HG03439 (cell line): ENCODE results near the gene CNTNAP2.

Experiments
- ATAC-seq: cut with Tn5 transposase; IDR thresholded peaks from one replicate; pipeline ENCODE4 v1.9.1; 2021; ENCODE audit warnings: mild to moderate bottlenecking, moderate library complexity; ENCODE audit not compliant: unreplicated experiment

Gene CNTNAP2

DNA sequence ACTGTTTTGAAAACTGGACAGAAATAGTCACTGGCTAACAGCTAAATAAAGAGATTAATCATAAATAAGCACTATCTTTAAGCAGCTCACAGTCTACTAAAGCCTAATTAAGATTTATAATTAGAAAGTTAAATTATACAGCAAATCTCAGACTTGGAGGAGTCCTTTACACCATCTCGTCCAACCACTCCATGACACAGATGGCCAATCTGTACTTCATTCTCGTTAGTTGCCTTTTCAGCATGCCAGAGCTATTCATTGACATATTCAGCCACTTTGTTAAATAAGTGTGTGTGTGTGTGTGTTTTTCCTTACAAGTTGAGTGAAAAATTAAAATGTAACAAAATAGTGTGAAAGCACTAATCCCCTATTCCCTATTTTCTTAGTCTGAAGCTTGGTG is 1066.7 kb downstream of the CNTNAP2 start:
- ATAC-seq = no peak

DNA sequence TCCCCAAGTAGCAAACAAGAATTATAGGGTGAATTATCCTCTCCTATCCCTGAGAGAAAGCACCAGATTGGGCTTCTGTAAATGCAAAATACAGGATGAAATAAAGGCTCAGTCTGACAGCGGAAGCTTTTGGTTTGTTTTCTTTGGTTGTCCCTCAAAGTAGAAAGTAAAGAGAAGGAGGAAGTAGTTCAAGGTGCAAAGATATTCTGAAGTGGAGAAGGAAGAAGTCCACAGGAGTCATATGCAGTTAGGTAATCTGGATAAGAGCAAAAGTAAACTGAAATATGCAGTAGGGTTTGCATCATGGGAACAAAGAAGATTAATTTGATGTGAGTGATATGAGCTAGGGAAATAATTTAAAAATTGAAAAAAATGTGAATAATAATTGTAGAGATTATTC is 1071.9 kb downstream of the CNTNAP2 start:
- ATAC-seq = no peak

DNA sequence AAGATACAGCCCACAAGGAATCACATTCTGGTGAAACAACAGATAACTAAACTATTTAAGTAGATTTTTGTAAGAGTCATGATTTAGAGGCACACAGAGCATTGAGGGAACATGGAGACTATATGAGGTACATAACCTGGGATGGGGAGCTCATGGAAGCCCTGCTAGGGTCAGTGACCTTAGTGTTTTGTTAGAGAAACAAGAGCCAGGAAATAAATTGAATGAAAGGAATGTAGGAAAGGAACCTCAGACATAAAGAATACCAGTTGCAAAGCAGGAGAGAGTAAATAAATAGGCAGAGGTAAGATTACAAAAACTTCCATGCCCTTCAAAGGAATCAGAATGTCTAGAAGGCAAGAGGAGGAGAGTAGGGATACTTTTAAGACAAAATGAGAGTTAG is 1076.9 kb downstream of the CNTNAP2 start:
- no peak for ATAC-seq

DNA sequence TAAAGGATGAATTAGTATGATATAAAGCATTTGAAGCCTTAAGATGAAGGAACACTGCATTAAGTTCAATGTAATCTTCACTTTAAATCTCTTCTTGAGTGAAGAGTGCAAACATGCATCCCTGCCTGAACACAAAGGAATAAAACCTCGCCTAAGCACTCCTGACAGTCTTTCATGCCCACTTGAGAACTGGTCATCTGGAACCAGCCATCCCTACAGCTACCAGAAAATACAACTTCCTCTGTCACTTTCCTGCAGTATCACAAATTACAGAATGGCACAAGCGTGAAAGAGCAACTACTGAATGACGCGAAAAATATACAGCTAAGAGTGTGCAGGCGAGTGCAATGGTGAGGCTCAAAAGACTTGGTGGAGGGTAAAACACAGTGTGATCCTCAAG is 1079.9 kb downstream of the CNTNAP2 start:
- ATAC-seq = no peak

DNA sequence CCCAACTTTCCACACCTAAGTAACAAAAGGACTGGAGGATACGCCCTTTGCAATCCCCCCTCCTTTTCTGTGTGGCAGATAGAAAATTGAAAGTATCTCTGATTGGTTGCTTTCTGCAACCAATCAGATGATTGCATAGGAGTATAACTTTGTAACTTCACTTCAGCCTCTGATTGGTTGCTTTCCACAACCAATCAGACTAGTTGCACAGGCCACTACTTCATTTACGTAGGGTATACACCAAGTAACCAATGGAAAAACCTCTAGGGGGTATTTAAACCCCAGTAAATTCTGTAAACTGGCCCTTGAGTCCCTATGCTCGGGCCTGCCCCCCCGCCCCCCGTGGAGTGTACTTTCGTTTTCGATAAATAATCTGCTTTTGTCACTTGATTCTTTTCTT is 1080.4 kb downstream of the CNTNAP2 start:
- no peak for ATAC-seq

DNA sequence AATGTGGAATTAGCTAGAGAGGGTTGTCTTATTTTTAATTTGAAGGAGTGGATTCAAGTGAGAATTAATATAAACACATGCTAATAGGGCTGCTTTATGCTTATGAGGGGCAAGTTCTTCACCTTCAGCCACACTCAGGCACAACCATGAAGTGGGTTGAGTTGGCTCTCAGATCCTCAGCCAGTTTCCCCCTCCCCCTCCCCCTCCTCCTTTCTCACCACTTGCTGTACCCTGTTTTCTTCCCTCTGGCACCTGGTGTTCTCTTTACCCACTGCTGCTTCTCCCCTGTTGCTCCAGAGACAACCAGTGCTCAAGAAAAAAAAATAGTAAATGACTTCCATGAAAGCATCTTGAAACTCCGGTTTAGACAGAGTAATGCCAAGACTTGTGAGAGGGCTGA is 1083.3 kb downstream of the CNTNAP2 start:
- no peak for ATAC-seq

DNA sequence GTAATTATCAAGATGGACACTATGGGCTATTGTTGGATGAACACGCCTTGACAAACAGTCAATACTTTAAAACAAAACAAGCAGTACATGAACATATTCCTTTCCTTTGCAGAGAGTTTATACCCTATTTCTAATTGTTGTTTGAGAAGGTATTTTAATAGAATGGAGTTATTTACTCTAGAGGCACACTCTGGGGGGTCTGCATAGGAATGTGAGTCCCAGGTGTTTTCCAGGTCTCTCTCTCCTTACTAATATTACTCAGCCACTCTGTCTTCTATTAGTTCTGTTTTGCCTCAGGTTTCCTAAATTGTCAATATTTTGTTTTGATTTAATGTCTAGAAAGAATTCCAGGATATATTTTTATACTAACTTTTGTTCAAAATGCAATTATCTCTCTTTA is 1091.4 kb downstream of the CNTNAP2 start:
- ATAC-seq = no peak

DNA sequence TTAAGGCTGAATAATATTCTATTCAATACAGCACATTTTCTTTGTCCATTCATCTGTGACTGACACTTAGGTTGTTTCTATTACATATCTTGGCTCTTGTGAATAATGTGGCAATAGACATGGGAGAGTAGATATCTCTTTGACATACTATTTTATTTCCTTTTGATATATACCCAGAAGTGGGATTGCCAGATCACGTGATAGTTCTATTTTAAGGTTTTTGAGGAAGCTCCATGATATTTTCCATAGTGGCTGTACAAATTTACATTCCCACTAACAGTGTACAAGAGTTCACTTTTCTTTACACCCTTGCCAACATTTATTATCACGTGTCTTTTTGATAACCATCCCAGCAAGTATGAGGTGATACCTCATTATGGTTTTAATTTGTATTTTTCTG is 1114.7 kb downstream of the CNTNAP2 start:
- ATAC-seq = no peak

DNA sequence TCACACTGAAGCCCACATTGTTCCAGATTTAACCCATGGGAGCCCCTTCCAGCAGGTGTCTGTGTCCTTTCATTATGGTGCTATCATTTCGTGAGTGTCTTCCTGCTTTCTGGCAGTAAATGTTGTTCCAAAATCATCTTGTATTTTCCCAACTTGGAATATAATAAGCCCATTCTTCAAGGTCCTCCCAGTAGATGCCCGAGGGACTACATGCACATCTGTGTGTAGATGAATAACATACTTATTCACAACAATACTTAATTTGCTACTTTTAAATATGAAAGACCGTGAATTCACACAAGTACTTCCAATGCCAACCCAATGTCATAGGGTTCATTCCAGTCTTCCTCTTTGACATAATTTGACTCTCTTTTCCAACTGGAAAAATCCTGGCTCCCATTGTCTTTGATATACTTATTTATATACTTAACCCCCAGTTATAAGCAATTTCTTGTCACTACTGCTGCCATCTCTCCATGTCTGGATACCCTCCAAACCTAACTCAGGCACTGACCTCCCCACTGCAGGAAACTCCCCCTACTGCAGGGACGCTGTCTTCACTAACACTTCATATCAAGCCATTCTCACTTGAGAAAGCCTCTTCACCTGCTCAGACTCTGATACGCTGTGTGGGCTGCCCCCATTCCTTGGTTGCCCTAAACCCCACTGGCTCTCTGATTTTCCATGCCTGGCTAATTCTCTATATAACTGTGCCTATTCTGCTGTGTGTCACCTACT is 1119.2 kb downstream of the CNTNAP2 start:
- ATAC-seq = no peak

DNA sequence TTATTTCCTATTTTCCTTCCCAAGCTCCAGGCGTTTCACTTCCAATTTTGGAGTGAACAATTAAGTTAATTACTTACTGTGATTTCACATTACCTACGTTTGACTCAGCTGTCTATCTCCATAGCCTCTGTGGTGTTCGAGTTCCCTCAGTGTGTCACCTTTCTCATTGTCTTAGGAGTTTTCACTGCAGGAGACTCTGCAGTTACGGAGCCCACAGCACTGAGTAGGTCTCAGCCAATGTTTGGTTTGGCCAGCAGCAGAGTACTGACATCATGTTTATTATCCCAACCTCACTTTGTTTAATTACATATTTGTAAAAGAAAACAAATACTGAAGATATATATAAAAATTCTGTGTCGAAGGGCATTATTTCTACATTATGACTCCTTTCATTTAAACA is 1123.9 kb downstream of the CNTNAP2 start:
- no peak for ATAC-seq

DNA sequence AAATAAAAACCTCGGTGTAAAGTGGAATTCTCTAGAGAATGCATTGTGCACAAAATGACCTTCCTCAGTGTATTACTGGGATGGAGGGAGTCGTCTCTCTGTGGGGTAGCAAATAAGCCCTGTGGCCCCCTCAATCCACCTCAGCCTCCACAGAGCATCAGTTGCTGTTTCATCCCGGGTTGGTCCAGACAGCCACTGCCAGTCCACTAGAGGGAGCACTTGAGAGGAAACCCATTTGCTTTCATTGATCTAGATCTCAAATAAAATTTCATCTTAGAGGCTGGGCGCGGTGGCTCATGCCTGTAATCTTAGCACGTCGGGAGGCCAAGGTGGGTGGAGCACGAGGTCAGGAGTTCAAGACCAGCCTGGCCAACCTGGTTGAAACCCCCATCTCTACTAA is 1128.7 kb downstream of the CNTNAP2 start:
- ATAC-seq = peak; percentile 76

DNA sequence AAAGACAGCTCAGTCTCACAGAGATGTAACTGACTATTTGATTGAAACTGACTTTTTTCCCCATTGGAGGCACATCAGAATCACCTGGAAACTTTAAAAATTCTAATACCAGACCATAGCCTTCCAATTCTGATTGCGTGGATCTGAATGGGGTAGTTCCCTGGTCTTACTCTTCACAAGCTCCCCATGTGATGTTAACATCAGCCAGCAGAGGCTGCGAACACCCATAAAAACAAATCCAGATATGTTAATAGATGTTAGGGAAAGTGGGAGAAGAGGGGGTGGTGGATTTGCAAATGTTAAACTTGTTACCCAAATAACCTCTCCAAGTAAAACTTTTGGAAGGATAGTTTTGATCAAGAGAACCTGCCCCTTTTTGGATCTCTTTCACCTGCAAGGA is 1133.4 kb downstream of the CNTNAP2 start:
- no peak for ATAC-seq

DNA sequence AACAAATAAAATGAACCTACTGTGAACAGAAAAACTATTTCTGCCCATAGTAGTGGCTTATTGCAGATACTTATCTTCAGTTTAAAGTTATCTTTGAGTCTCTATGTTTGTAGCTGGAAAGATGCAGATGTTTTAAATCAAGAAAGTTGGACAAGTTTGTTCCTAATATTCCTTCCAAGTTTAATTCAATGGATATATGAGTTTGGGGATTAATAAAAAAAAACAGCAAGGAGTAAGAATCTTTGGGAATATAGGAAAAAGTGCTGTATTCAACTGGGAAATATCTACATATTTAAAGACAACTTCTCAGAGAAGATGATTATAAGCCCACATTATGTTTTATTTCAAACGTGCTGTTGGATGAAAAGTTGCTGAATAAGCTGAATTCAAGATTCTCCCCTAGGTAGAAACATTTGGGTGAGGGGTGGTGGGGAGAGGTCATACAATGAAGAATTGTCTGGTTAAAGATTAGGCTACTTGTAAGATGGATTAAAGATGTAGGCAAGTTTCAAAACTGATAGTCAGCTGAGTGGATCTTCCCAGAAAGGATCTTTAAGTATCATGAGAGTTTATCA is 1135.2 kb downstream of the CNTNAP2 start:
- ATAC-seq = no peak

DNA sequence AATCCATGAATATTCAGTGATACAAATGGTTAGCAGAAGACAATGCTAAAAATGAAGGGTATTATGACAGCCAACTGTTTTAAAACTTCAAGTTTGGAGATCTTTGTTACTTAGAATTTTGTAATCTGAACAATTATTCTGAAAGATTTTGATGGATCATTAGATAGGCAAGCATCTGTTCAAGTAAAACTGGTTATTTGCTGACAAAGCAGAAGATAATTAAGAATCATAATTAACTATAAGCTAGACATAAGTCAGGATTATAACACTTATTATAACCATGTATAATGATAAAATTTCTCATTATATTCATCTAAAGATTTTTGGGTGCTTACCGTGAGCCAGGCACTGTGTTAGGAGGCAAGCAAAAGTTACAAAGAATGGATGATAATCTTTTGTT is 1145.1 kb downstream of the CNTNAP2 start:
- no peak for ATAC-seq

DNA sequence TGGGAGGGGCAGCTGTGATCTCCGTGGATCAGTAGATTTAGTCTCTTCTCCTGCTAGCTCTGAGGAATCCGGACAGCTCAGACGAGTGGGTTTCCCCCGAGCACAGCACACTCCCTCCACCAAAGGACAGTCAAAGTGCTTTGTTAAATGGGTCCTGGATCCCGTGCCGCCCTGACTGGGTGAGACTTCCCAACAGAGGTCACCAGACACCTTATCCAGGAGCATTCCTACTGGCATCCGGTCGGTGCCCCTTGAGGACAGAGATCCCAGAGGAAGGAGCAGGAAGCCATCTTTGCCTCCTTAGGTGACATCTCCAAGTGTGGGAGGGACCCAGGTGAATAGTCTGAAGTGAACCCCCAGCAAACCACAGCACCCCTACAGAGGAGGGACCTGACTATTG is 1148.9 kb downstream of the CNTNAP2 start:
- no peak for ATAC-seq

DNA sequence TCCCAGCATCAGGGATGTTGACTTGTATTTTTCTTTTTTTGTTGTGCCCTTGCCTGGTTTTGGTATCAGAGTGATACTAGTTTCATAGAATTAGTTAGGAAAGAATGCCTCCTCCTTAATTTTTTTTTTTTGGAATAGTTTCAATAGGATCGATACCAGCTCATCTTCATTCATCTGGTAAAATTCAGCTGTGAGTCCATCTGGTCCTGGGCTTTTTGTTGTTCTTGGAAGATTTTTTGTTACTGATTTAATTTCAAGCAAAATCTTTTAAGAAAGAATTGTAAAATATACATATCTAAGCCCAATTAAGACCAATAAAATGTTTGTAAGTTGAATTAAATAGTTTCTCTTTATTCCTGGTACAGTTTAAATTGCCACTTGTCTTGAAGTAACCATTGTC is 1159.5 kb downstream of the CNTNAP2 start:
- no peak for ATAC-seq

DNA sequence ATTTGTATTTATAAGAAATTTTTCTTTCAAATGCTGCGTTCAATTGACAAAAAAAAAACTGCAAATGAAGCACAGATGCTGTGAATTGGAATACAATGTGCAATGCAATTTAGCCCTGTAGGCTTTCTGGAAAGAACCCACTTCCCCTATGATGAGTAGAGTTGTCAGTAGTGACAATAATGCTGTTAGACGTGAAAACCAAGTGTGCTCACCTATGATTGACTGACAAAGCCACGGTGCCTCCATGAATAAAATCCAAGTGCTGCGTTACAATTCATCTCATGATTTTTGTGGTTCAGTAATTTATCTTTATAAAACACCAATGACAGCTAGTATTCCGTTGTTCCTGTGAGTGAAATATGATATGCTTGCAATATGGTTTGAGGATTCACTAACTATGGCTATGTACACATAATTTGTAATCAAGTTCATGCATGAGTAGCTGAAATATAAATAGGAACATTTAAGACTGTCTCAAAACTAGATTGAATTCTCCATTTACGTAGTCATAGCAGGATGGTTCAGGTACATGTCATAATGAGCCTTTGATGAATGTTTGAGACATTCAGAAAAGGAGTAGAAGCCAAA is 1160.3 kb downstream of the CNTNAP2 start:
- ATAC-seq = no peak

DNA sequence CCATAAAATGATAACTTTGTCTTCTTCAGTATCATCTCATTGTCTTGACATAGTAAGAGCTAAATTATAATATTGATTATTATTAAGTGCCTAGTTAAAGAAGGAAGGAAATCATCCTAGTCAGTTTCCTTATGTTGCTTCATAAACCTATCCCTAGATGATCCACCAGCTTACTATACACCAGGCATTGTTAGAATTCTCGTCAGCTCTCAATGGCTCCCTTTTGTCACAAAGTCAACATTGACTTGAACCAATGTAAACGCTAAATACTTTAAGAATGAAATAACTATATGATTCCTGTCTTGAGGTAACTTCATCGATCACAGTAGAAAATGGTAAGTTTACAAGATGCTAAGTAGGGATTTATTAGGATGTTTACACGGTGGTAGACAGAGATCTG is 1162.9 kb downstream of the CNTNAP2 start:
- ATAC-seq = no peak

DNA sequence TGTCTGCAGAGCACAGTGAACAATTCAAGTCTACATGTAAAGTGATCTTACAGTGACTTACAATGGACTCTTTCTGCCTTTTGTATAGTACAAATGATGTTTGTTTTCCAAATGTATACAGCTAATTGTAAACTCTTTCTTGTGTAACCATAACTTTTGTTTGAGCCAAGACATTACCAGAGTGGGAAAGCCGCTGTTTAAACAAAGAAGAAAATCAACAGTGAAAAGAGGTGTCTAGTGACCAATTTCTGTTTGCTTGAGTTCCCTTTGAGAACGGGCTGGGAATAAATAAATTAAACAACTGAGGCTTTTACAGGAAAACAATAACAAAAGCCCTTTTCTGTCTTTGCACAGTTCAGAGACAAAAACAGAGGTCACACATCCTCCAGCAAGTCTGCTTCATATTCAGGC is 1163.4 kb downstream of the CNTNAP2 start:
- no peak for ATAC-seq

DNA sequence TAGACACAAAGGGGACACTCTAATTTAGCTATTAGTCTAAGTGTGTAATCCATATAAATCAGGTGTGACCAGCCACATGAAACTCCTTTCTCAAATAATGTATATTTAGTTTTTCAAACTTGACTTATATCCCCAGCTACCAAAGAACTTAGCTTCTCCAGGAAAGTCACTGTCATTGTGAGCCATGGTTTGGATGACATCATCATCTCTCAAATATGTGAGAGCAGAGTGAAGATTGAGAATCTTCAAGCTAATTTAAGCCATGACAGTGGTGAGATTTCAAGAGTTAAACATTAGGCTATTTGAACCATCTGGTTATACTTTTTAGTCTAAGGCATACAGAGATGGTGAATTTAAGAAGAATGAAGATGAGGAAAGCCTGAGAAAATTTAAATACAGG is 1165.6 kb downstream of the CNTNAP2 start:
- no peak for ATAC-seq

DNA sequence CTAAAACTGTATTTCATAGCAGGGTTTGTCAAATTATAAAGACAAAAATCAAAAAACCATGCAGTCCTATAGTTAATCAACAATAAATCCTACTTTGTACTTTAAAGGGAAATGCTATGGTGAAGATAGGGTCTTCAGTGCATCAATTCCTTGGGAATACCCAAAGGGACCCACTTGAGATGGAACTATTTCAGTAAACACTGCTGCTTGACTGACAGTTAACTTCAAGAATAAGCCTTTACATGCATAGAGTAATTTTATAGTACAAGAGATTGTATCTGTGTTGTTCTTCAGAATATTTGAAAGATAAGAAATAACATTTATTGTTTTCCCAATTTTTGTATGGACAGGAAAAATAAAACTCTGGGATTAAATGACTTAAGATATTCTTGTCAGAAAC is 1179.6 kb downstream of the CNTNAP2 start:
- no peak for ATAC-seq

DNA sequence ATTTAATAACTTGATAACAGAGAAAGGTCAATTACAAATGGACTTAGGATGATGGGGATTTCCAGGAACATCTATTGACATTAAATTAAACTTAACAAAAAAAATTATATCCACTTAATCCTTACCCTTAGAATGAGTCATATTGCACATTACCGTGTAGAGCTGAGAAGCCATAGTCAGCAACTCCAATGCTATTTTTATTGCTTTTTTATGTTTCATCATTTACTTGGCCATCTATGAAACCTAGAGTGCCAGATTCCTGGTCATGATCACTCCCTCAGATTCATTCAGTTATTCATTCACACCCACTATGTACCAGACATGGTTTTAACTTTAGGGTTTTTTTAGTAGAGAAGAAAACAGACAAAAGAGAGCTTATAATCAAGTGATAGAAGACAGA is 1180.4 kb downstream of the CNTNAP2 start:
- ATAC-seq = no peak

DNA sequence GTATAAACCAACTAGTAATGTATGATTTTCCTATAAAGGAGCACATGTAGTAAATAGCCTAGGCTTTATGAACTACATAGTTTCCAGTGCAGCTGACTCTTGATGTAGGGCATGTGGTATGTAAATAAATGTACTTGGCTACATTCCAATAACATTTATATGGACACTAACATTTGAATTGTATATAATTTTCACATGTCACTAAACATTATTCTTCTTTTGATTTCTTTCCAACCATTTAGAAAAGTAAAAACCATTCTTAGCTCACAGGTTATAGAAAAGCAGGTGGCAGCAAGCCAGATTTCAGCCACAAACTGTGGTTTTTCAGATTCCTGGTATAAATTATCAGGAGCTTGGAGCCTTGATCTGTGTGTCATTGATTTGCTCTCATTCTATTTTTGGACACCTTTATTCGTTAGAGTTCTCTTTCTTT is 1182.0 kb downstream of the CNTNAP2 start:
- no peak for ATAC-seq
